SU-DHL-6 (cell line): Measurements from ENCODE around the gene LGALS9.

Source experiments
- CTCF ChIP-seq: fragments of 200-600 bp; sonication (generic); IDR thresholded peaks from one replicate; pipeline ENCODE4 v1.5.1; 2017; ENCODE audit warnings: antibody characterized with exemption, mild to moderate bottlenecking, low read length, moderate library complexity; ENCODE audit not compliant: insufficient read depth, poor library complexity, severe bottlenecking
- EZH2phosphoT487 ChIP-seq: fragments of 200-600 bp; sonication (generic), shearing (Covaris generic); conservative IDR thresholded peaks from 2 replicates; pipeline ENCODE4 v1.6.1; 2018; ENCODE audit warnings: mild to moderate bottlenecking, antibody characterized with exemption, low read length, moderate library complexity, mixed read lengths

GRCh38 chr17:27616414-27616813 lies 14.6 kb upstream of the LGALS9 start:
- no peak for TF ChIP-seq CTCF
- TF ChIP-seq EZH2phosphoT487 = no peak
